Adrenal gland (tissue), 12 donors: ENCODE measurements around the gene GPC6. TPM values are rescaled to one million over a fixed set of nuclear protein-coding genes. Genes with fewer than 3 reads are reported as not detected.

Experiments used
- DNase-seq, 7 donors: peaks; one replicate each; pipeline ENCODE4 v3.0.0-alpha.2; 2019 to 2020
- H3K27ac ChIP-seq, 5 donors: fragments of 200-600 bp; sonication (generic) in 4 of 5; 1 replicate in 3 of 5; 2 replicates in 2 of 5; pipeline versions ENCODE4 v1.5.1 to v1.8.0; 2016 to 2020; ENCODE audit warnings: mild to moderate bottlenecking in 1 of 5
- H3K27me3 ChIP-seq: fragments of 200-600 bp; 2 replicates; pipeline ENCODE4 v1.8.0; 2021
- H3K36me3 ChIP-seq, 2 donors: fragments of 200-600 bp; replicated peaks in 1 of 2; 1 replicate in 1 of 2; 2 replicates in 1 of 2; pipeline versions ENCODE4 v1.5.1 to v1.8.0; 2018 to 2022
- H3K4me1 ChIP-seq, 2 donors: fragments of 200-600 bp; replicated peaks in 1 of 2; 1 replicate in 1 of 2; 2 replicates in 1 of 2; pipeline versions ENCODE4 v1.5.1 to v1.8.0; 2018 to 2021
- H3K4me3 ChIP-seq, 4 donors: fragments of 200-600 bp; sonication (generic) in 3 of 4; one replicate each; pipeline ENCODE4 v1.5.1; 2016 to 2018
- H3K9me3 ChIP-seq, 3 donors: fragments of 200-600 bp; sonication (generic) in 1 of 3; replicated peaks in 1 of 3; 1 replicate in 2 of 3; 2 replicates in 1 of 3; pipeline versions ENCODE4 v1.5.1 to v1.8.0; 2016 to 2021
- POLR2A ChIP-seq, 2 donors: fragments of 450-650 bp; IDR thresholded peaks; one replicate each; pipeline ENCODE4 v1.6.1; 2017; ENCODE audit warnings: antibody characterized with exemption in 2 of 2, mild to moderate bottlenecking in 2 of 2, moderate library complexity in 1 of 2
- WGBS, 4 donors: extraction: QIAGEN DNeasy Blood & Tissue Kit in 2 of 4; methylation state at CpG; one replicate each; pipeline versions ENCODE4 v1.1.5 to v1.1.7; 2013 to 2017; 5-methylcytosine and 5-hydroxymethylcytosine counted together
- intact Hi-C, 2 donors: fragments of 100-400 bp; cut with DNase I; formaldehyde crosslinking; loops; one replicate each; pipeline versions ENCODE4 v1.14.1 to v1.15.0; 2022 to 2023
- polyA plus RNA-seq, 3 donors: library from polyadenylated mRNA; stranded (reverse); fragments of 200-250 nt in 2 of 3; fragments of 350-450 nt in 1 of 3; fragmentation: Illumina TruSeq in 1 of 3; extraction: RNeasy Lipid Tissue Mini Kit (QIAGEN cat#74804) in 1 of 3; gene quantifications; one replicate each; pipeline ENCODE4 v1.2.3, GENCODE V29; 2013 to 2014
- total RNA-seq, 9 donors: library from RNA; depleted of rRNA in 4 of 9; stranded (reverse); fragments of >200 nt in 4 of 9; fragments of 120-200 nt in 1 of 9; fragmentation: NEBNext Ultra II Directional in 1 of 9; extraction: Animal tissue kit (Norgen Biotek cat#: 25700) in 1 of 9; gene quantifications; one replicate each; pipeline versions ENCODE4 v1.1.0 to v1.2.4, GENCODE V29; 2013 to 2023
- TF ChIP-seq, protein P1 (sequence below), 6 experiments: fragments of 450-650 bp in 4 of 6; fragments of 200-600 bp in 2 of 6; sonication (generic) in 1 of 6; IDR thresholded peaks; 1 replicate in 5 of 6; 2 replicates in 1 of 6; pipeline versions ENCODE4 v1.5.1 to v1.8.0; 2016 to 2021; ENCODE audit warnings: antibody characterized with exemption in 6 of 6, mild to moderate bottlenecking in 2 of 6, moderate library complexity in 1 of 6
- donor health status: healthy with polysubstance abuse.
- donor health status: Bipolar disorder and iron deficiency.
- donor health status: DM: yes; HTN: yes; CAD: no.
- donor health status: DM: no; HTN: no; CAD: no.
- donor health status: DM: no; HTN: no; CAD: no.
- donor health status: DM: yes; HTN: yes; CAD: no.

GPC6 gene
- total and polyA plus RNA-seq, 12 donors, result 0.37 to 62.3 (median 2.5) TPM

DNA sequence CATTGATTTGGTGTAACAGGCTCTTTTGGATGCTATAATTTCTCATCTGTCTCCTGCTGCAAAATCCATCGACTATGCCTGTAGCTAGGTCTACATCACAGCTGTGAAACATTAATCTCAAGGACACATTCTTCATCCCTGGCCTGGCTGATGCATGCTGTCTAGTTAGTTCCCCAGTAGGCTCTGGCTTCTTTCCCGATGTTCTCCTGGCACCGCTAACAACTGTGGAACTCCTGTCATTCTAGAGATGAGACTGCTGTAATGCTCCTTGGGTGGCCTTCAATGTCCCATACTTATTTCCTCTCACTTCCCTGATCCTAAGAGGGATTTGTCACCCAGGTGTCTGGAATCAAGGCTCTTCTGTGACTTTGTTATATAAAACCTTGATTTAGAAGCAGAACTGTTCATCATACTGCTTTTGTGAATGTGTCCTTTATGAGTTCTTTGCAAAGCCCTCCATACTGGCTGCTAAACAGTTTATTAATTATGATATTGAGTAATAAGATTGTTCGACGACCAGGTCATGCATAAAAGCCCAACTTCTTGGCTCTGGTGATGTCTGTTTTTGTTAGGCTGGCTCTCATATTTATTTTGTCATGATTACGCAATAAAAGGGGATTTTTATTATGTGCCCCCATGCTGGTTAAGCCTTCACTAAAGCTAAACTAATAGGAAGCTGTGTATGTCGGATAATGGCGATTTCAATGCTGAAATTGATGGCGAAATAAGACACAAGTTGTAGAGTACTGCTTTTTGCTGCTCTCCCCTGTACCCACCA lies 1025.4 kb downstream of the GPC6 start:
- Histone ChIP-seq H3K4me1 (peaks cover 0 to 4% of the 10 kb centered on the region in 2 donors), H3K4me3 (no peak overlapping the region), H3K27me3 (no peaks in the 10 kb centered on the region), H3K36me3 (no peaks in the 10 kb centered on the region), H3K9me3 (no peaks in the 10 kb centered on the region), H3K27ac (no peak overlapping the region)
- intact Hi-C loops, result no loop called here
- TF ChIP-seq, protein P1, sequence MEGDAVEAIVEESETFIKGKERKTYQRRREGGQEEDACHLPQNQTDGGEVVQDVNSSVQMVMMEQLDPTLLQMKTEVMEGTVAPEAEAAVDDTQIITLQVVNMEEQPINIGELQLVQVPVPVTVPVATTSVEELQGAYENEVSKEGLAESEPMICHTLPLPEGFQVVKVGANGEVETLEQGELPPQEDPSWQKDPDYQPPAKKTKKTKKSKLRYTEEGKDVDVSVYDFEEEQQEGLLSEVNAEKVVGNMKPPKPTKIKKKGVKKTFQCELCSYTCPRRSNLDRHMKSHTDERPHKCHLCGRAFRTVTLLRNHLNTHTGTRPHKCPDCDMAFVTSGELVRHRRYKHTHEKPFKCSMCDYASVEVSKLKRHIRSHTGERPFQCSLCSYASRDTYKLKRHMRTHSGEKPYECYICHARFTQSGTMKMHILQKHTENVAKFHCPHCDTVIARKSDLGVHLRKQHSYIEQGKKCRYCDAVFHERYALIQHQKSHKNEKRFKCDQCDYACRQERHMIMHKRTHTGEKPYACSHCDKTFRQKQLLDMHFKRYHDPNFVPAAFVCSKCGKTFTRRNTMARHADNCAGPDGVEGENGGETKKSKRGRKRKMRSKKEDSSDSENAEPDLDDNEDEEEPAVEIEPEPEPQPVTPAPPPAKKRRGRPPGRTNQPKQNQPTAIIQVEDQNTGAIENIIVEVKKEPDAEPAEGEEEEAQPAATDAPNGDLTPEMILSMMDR (IDR thresholded peaks at IDR 0.05), result no peak
- no peak for TF ChIP-seq POLR2A (IDR thresholded peaks at IDR 0.05)
- 45 to 56% (median 49%) methylated on average over 9 of the region's 9 CpGs for WGBS, 4 donors
- peak in 6 of 7 donors; percentile 35 to 71 (median 44) for DNase-seq

DNA sequence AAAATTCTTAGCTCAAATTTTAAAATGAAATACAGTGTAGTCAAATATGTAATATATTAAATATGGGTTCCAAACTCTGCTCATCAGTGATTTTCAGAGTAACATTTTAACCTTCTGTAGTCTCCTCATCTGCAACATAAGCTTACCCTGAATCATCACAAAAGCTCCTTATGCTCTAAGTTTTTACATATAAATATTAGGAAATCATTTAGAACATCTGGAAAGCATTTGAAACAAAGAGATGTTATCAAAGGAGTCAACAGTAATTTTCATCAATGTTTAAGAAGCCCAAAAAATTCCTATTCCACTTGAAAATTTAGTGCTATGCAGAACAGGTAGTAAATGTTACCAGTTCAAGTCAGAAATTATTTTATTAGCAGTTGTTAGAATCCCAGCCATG lies 1028.1 kb downstream of the GPC6 start:
- Histone ChIP-seq H3K27me3 (no peaks in the 10 kb centered on the region), H3K9me3 (no peaks in the 10 kb centered on the region), H3K36me3 (no peaks in the 10 kb centered on the region), H3K4me1 (peaks cover 0 to 4% of the 10 kb centered on the region in 2 donors), H3K4me3 (no peak overlapping the region), H3K27ac (no peak overlapping the region)
- no peak for DNase-seq
- TF ChIP-seq, protein P1 (IDR thresholded peaks at IDR 0.05), result no peak
- TF ChIP-seq POLR2A (IDR thresholded peaks at IDR 0.05), result no peak
- intact Hi-C loops, result no loop called here

DNA sequence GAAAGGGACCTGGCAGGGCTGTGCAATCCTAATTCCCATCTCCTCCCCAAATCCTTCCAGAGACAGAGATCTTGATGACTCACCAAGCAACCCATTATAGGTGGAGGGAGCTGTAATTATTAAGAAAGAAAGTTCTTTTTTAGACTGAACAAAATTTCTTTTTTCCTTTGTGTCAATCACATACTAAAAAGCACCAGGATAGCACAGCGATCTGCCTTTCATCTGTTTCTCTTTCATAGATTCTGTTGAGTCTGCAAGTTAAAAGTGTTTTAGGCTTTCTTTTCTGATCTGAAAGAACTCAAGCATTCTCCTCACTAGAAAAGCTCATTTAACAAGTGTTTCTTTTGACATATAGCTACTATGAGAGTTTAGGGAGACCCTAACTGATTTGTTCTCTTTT lies 1030.1 kb downstream of the GPC6 start:
- H3K27ac ChIP-seq, result no peak overlapping the region
- no peak overlapping the region for H3K4me3 ChIP-seq
- TF ChIP-seq, protein P1 (IDR thresholded peaks at IDR 0.05), result no peak
- TF ChIP-seq POLR2A (IDR thresholded peaks at IDR 0.05), result no peak
- H3K9me3 ChIP-seq, result no peaks in the 10 kb centered on the region
- no peaks in the 10 kb centered on the region for H3K36me3 ChIP-seq
- 89 to 100% (median 95%) methylated on average over 1 of the region's 1 CpG for WGBS, 4 donors
- peaks cover 0 to 4% of the 10 kb centered on the region in 2 donors for H3K4me1 ChIP-seq
- H3K27me3 ChIP-seq, result no peaks in the 10 kb centered on the region
- intact Hi-C loops, result no loop called here
- DNase-seq, result no peak

DNA sequence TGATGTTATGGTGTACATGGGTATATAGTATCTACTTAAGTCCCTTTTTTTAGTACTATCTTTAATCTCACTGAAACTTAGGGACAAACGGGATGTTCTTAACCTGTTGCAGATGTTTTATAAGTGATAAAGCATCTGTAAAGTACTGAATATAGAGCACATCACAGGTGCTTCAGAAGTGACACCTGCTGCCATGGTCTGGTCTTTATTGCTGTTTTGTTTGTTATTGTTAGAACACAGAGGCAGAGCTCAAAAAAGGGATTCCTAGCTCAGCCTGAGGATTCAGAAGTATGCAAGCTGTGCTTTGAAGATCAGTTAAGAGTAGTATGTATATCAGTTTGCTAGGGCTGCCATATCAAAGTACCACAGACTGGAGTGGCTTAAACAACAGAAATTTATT lies 1033.4 kb downstream of the GPC6 start:
- H3K27me3 ChIP-seq, result no peaks in the 10 kb centered on the region
- no peaks in the 10 kb centered on the region for H3K4me1 ChIP-seq
- DNase-seq, result no peak
- H3K36me3 ChIP-seq, result no peaks in the 10 kb centered on the region
- 70 to 100% (median 86%) methylated on average over 1 of the region's 1 CpG for WGBS, 4 donors
- H3K9me3 ChIP-seq, result no peaks in the 10 kb centered on the region
- TF ChIP-seq POLR2A (IDR thresholded peaks at IDR 0.05), result no peak
- TF ChIP-seq, protein P1 (IDR thresholded peaks at IDR 0.05), result no peak
- no peak overlapping the region for H3K27ac ChIP-seq
- no peak overlapping the region for H3K4me3 ChIP-seq
- intact Hi-C loops, result no loop called here
